HG03159 (cell line): ENCODE data around the gene RNF167.
A peak's percentile ranks its signal among the peaks of the same experiment; 100 is the strongest.

Experiments
- ATAC-seq: cut with Tn5 transposase; IDR thresholded peaks from one replicate; pipeline ENCODE4 v1.9.1; 2021; ENCODE audit warnings: mild to moderate bottlenecking, moderate library complexity; ENCODE audit not compliant: unreplicated experiment

The RNF167 gene

GRCh38 chr17:4973256-4974114 is 33.4 kb downstream of the RNF167 start:
- ATAC-seq = no peak

GRCh38 chr17:4974115-4974670 is 34.1 kb downstream of the RNF167 start:
- no peak for ATAC-seq

- ATAC-seq = no peak
Observed at GRCh38 chr17:4978726-4979125, 38.7 kb downstream of the RNF167 start.

- no peak for ATAC-seq
Observed at GRCh38 chr17:4980644-4981216, 40.7 kb downstream of the RNF167 start.

GRCh38 chr17:4982305-4982704 is 42.2 kb downstream of the RNF167 start:
- no peak for ATAC-seq

- no peak for ATAC-seq
Observed at GRCh38 chr17:4986403-4986802, 46.3 kb downstream of the RNF167 start.

GRCh38 chr17:4986951-4987766 is 47.1 kb downstream of the RNF167 start, which contains the start of gene CAMTA2:
TSS of gene CAMTA2 (minus strand) at chr17:4987675. CDS start at chr17:4986222, 1,453 bp downstream.
- ATAC-seq = peak; percentile 73

- ATAC-seq = no peak
Observed at GRCh38 chr17:4987767-4988567, 47.9 kb downstream of the RNF167 start.

GRCh38 chr17:4994081-4994595 is 54.1 kb downstream of the RNF167 start:
- ATAC-seq = no peak
